H1 (cell line): ENCODE measurements around the gene GDAP2. TPM values are rescaled to one million over a fixed set of nuclear protein-coding genes. Genes with fewer than 3 reads are reported as not detected.

Experiments
- CTCF ChIA-PET: fragments of 300-600 bp; sonication (Branson Sonifier 250); formaldehyde crosslinking; loops from one replicate; lab custom pipeline; 2021; ENCODE audit not compliant: partially characterized antibody; lab: Charles Lee
- POLR2A ChIA-PET: fragments of 300-600 bp; sonication (Branson Sonifier 250); formaldehyde crosslinking; loops from one replicate; lab custom pipeline; 2021; ENCODE audit warnings: inconsistent platforms; ENCODE audit not compliant: partially characterized antibody; lab: Charles Lee
- DNase-seq, 2 experiments: peaks; one replicate each; pipeline versions ENCODE4 v3.0.0 to v3.0.0-alpha.2; 2010 to 2022; ENCODE audit warnings: low spot score in 2 of 2, low read depth in 1 of 2, mixed read lengths in 1 of 2
- FAIRE-seq: peaks from 2 replicates; lab custom pipeline; 2011; peaks lifted over from hg19 to GRCh38; lab: Jason Lieb, UNC
- H2AFZ ChIP-seq: 2 replicates; pipeline ENCODE4 v1.8.1; 2012; ENCODE audit warnings: low read length, inconsistent platforms
- H2AK5ac ChIP-seq: 2 replicates; pipeline ENCODE4 v1.6.1; 2013; ENCODE audit warnings: low read depth, low read length
- H2BK120ac ChIP-seq: replicated peaks from 2 replicates; pipeline ENCODE3; 2013; ENCODE audit warnings: low read depth, low read length, inconsistent platforms
- H2BK12ac ChIP-seq: 2 replicates; pipeline ENCODE4 v1.6.1; 2013; ENCODE audit warnings: low read depth, low read length
- H2BK15ac ChIP-seq: 2 replicates; pipeline ENCODE4 v1.6.1; 2013; ENCODE audit warnings: low read length
- H2BK20ac ChIP-seq: 2 replicates; pipeline ENCODE4 v1.6.1; 2013; ENCODE audit warnings: low read length
- H2BK5ac ChIP-seq: 2 replicates; pipeline ENCODE4 v1.6.1; 2013; ENCODE audit warnings: low read depth, low read length
- H3K14ac ChIP-seq: 2 replicates; pipeline ENCODE4 v1.6.1; 2013; ENCODE audit warnings: inconsistent platforms; ENCODE audit not compliant: insufficient read length
- H3K18ac ChIP-seq: 2 replicates; pipeline ENCODE4 v1.6.1; 2013; ENCODE audit warnings: low read length; ENCODE audit errors: extremely low read depth
- H3K23ac ChIP-seq: 2 replicates; pipeline ENCODE4 v1.6.1; 2013; ENCODE audit warnings: inconsistent platforms; ENCODE audit not compliant: insufficient read length
- H3K23me2 ChIP-seq: 2 replicates; pipeline ENCODE4 v1.6.1; 2013; ENCODE audit warnings: low read depth, low read length
- H3K27ac ChIP-seq: 2 replicates; pipeline ENCODE4 v1.6.1; 2011; ENCODE audit warnings: low read depth, low read length, inconsistent platforms
- H3K27me3 ChIP-seq, 4 experiments: replicated peaks in 1 of 4; 1 replicate in 1 of 4; 2 replicates in 3 of 4; pipeline versions ENCODE4 v1.6.1 to v1.8.1; 2011 to 2013; ENCODE audit warnings: low read length in 3 of 4, mild to moderate bottlenecking in 3 of 4, inconsistent platforms in 2 of 4, mixed read lengths in 2 of 4, moderate library complexity in 1 of 4; ENCODE audit not compliant: control insufficient read depth in 3 of 4, insufficient read depth in 3 of 4; ENCODE audit errors: extremely low read depth in 1 of 4
- H3K36me3 ChIP-seq, 4 experiments: 2 replicates each; pipeline versions ENCODE4 v1.6.1 to v1.8.1; 2011 to 2013; ENCODE audit warnings: mild to moderate bottlenecking in 4 of 4, low read length in 3 of 4, moderate library complexity in 2 of 4, control low read depth in 1 of 4, inconsistent platforms in 1 of 4; ENCODE audit not compliant: insufficient read depth in 4 of 4, control insufficient read depth in 2 of 4
- H3K4ac ChIP-seq: replicated peaks from 2 replicates; pipeline ENCODE3; 2013; ENCODE audit warnings: low read length, low read depth, mixed read lengths, inconsistent platforms; ENCODE audit not compliant: insufficient read length
- H3K4me1 ChIP-seq, 4 experiments: replicated peaks in 1 of 4; 1 replicate in 1 of 4; 2 replicates in 3 of 4; pipeline versions ENCODE4 v1.6.1 to v1.8.1; 2011 to 2013; ENCODE audit warnings: low read length in 3 of 4, inconsistent platforms in 2 of 4, mixed read lengths in 1 of 4; ENCODE audit not compliant: insufficient read depth in 4 of 4, control insufficient read depth in 3 of 4
- H3K4me2 ChIP-seq, 2 experiments: 2 replicates each; pipeline versions ENCODE4 v1.6.1 to v1.8.1; 2011 to 2013; ENCODE audit warnings: low read depth in 2 of 2, low read length in 2 of 2, control low read depth in 1 of 2, inconsistent platforms in 1 of 2, mild to moderate bottlenecking in 1 of 2; ENCODE audit not compliant: insufficient read depth in 1 of 2
- H3K4me3 ChIP-seq, 4 experiments: fragments of 200-600, 300-600 bp in 1 of 4; sonication (generic), shearing (Covaris generic), sonication (Bioruptor Twin) in 1 of 4; 2 replicates each; pipeline versions ENCODE4 v1.5.1 to v1.8.1; 2011 to 2016; ENCODE audit warnings: low read length in 4 of 4, low read depth in 3 of 4, control low read depth in 2 of 4, inconsistent platforms in 2 of 4, mild to moderate bottlenecking in 2 of 4, mixed read lengths in 1 of 4, moderate library complexity in 1 of 4; ENCODE audit not compliant: insufficient read depth in 2 of 4; ENCODE audit errors: extremely low read depth in 1 of 4
- H3K56ac ChIP-seq: replicated peaks from 2 replicates; pipeline ENCODE3; 2013; ENCODE audit warnings: low read depth, mild to moderate bottlenecking, mixed read lengths, low read length, inconsistent platforms; ENCODE audit not compliant: insufficient read length
- H3K79me1 ChIP-seq: 2 replicates; pipeline ENCODE4 v1.6.1; 2013; ENCODE audit warnings: low read depth, low read length, control low read depth
- H3K79me2 ChIP-seq, 2 experiments: 2 replicates each; pipeline versions ENCODE4 v1.6.1 to v1.8.1; 2012 to 2013; ENCODE audit warnings: low read length in 2 of 2, mild to moderate bottlenecking in 2 of 2, inconsistent platforms in 1 of 2; ENCODE audit not compliant: insufficient read depth in 2 of 2, control insufficient read depth in 1 of 2
- H3K9ac ChIP-seq, 4 experiments: replicated peaks in 1 of 4; 1 replicate in 1 of 4; 2 replicates in 3 of 4; pipeline versions ENCODE4 v1.6.1 to v1.8.1; 2011 to 2013; ENCODE audit warnings: low read depth in 3 of 4, low read length in 3 of 4, control low read depth in 2 of 4, mild to moderate bottlenecking in 2 of 4, moderate library complexity in 2 of 4, inconsistent platforms in 1 of 4; ENCODE audit errors: extremely low read depth in 1 of 4
- H3K9me3 ChIP-seq, 2 experiments: 2 replicates each; pipeline versions ENCODE4 v1.6.1 to v1.8.1; 2012 to 2013; ENCODE audit warnings: mild to moderate bottlenecking in 2 of 2, moderate library complexity in 2 of 2, control low read depth in 1 of 2, inconsistent platforms in 1 of 2, low read depth in 1 of 2, low read length in 1 of 2, mixed read lengths in 1 of 2; ENCODE audit not compliant: insufficient read depth in 2 of 2
- H4K20me1 ChIP-seq, 2 experiments: replicated peaks in 1 of 2; 2 replicates each; pipeline versions ENCODE3 to v1.8.1; 2011 to 2013; ENCODE audit warnings: inconsistent platforms in 2 of 2, low read length in 2 of 2, mild to moderate bottlenecking in 1 of 2; ENCODE audit not compliant: insufficient read depth in 2 of 2, control insufficient read depth in 1 of 2
- H4K5ac ChIP-seq: 2 replicates; pipeline ENCODE4 v1.6.1; 2013; ENCODE audit warnings: low read length, low read depth, mixed read lengths, inconsistent platforms; ENCODE audit not compliant: insufficient read length
- H4K8ac ChIP-seq: 2 replicates; pipeline ENCODE4 v1.8.0; 2013; ENCODE audit warnings: mild to moderate bottlenecking, moderate library complexity, low read length, inconsistent platforms; ENCODE audit not compliant: insufficient read depth; ENCODE audit errors: extremely low read depth
- H4K91ac ChIP-seq: replicated peaks from 2 replicates; pipeline ENCODE3; 2013; ENCODE audit warnings: low read length, mixed read lengths, inconsistent platforms; ENCODE audit not compliant: insufficient read length
- ASH2L ChIP-seq: fragments of 200-600, 300-600 bp; sonication (generic); IDR thresholded peaks from one replicate; pipeline ENCODE4 v1.7.1; 2017; ENCODE audit warnings: low read length
- BACH1 ChIP-seq: IDR thresholded peaks from 2 replicates; pipeline ENCODE4 v1.6.1; 2012; ENCODE audit warnings: low read length, improper control_type of control experiment
- BRCA1 ChIP-seq: IDR thresholded peaks from 2 replicates; pipeline ENCODE4 v1.6.1; 2012; ENCODE audit warnings: low read depth, low read length, improper control_type of control experiment
- CBX5 ChIP-seq: fragments of 300-800, 300-1000 bp; sonication (generic); IDR thresholded peaks from 2 replicates; pipeline ENCODE4 v1.7.1; 2016; ENCODE audit warnings: antibody characterized with exemption, low read length, low read depth
- CBX8 ChIP-seq: fragments of 300-800, 300-1000 bp; sonication (generic); IDR thresholded peaks from 2 replicates; pipeline ENCODE4 v1.7.1; 2016; ENCODE audit warnings: low read depth, low read length, borderline replicate concordance
- EZH2 ChIP-seq: fragments of 200-600 bp; sonication (generic); IDR thresholded peaks from 2 replicates; pipeline ENCODE4 v1.7.1; 2012; ENCODE audit warnings: low read depth, mild to moderate bottlenecking, moderate library complexity, low read length, inconsistent platforms; ENCODE audit not compliant: severe bottlenecking
- HDAC2 ChIP-seq, 2 experiments: fragments of 300-600 bp in 1 of 2; sonication (generic) in 1 of 2; IDR thresholded peaks; 2 replicates each; pipeline ENCODE4 v1.6.1; 2011 to 2012; ENCODE audit warnings: low read depth in 2 of 2, low read length in 2 of 2, mild to moderate bottlenecking in 2 of 2, moderate library complexity in 2 of 2, borderline replicate concordance in 1 of 2, inconsistent platforms in 1 of 2
- KDM1A ChIP-seq: fragments of 200-600, 300-600 bp; sonication (generic); IDR thresholded peaks from 2 replicates; pipeline ENCODE4 v1.7.1; 2016; ENCODE audit warnings: mild to moderate bottlenecking, low read length, borderline replicate concordance
- KDM4A ChIP-seq: IDR thresholded peaks from one replicate; pipeline ENCODE4 v1.7.1; 2012; ENCODE audit warnings: low read depth, mild to moderate bottlenecking, moderate library complexity, low read length, inconsistent platforms; ENCODE audit not compliant: severe bottlenecking
- POLR2A ChIP-seq, 2 experiments: IDR thresholded peaks; 1 replicate in 1 of 2; 2 replicates in 1 of 2; pipeline ENCODE4 v1.6.1; 2011; ENCODE audit warnings: low read depth in 2 of 2, low read length in 2 of 2, mild to moderate bottlenecking in 2 of 2; ENCODE audit errors: control extremely low read depth in 1 of 2
- RAD21 ChIP-seq, 2 experiments: IDR thresholded peaks in 1 of 2; conservative IDR thresholded peaks in 1 of 2; 2 replicates each; pipeline ENCODE4 v1.6.1; 2011; ENCODE audit warnings: low read depth in 2 of 2, low read length in 2 of 2, improper control_type of control experiment in 1 of 2, inconsistent platforms in 1 of 2, mild to moderate bottlenecking in 1 of 2, moderate library complexity in 1 of 2
- RFX5 ChIP-seq: IDR thresholded peaks from 2 replicates; pipeline ENCODE4 v1.6.1; 2011; ENCODE audit warnings: low read depth, low read length, improper control_type of control experiment, borderline replicate concordance
- SAP30 ChIP-seq: fragments of 300-600 bp; sonication (generic); IDR thresholded peaks from 2 replicates; pipeline ENCODE4 v1.7.1; 2012; ENCODE audit warnings: low read length, moderate library complexity, mild to moderate bottlenecking, inconsistent platforms; ENCODE audit not compliant: insufficient read depth, insufficient replicate concordance
- SIRT6 ChIP-seq: IDR thresholded peaks from one replicate; pipeline ENCODE4 v1.7.1; 2012; ENCODE audit warnings: low read length, inconsistent platforms
- TBP ChIP-seq: IDR thresholded peaks from 2 replicates; pipeline ENCODE4 v1.6.1; 2011; ENCODE audit warnings: low read depth, low read length, improper control_type of control experiment
- WGBS, 2 experiments: shearing (Covaris generic) in 1 of 2; methylation state at CpG; one replicate each; pipeline versions ENCODE4 v1.1.6 to v1.1.7; 2013 to 2015; ENCODE audit warnings: low lambda C conversion rate in 2 of 2, mixed read lengths in 2 of 2, inconsistent platforms in 1 of 2, low coverage in 1 of 2, missing lambda C conversion rate in 1 of 2; ENCODE audit not compliant: insufficient replicate concordance in 2 of 2, insufficient coverage in 1 of 2, insufficient read length in 1 of 2; ENCODE audit errors: extremely low coverage in 1 of 2, missing lambda C conversion rate in 1 of 2; 5-methylcytosine and 5-hydroxymethylcytosine counted together
- polyA plus RNA-seq, 7 experiments: library from polyadenylated mRNA; depleted of rRNA in 3 of 7; stranded (reverse) in 5 of 7; unstranded in 2 of 7; fragments of >200 nt in 5 of 7; fragments of 200-250 nt in 2 of 7; gene quantifications; 1 replicate in 5 of 7; 2 replicates in 1 of 7; 4 replicates in 1 of 7; pipeline versions ENCODE4 v1.2.1 to v1.2.3, GENCODE V29; 2011 to 2013; ENCODE audit warnings: missing spikeins in 2 of 7, mixed read lengths in 2 of 7
- total RNA-seq: library from RNA; stranded (reverse); fragmentation: NEBNext Ultra II Directional; extraction: Animal tissue kit (Norgen Biotek cat#: 25700); gene quantifications from 2 replicates; pipeline ENCODE4 v1.2.1, GENCODE V29; 2021

Gene GDAP2
- total and polyA plus RNA-seq, 2 of the 8 experiments (the other 6 are each of a cell fraction or from before 2014, with no cell fraction given): 8.6 to 27.8 TPM

GRCh38 chr1:117857418-117857817 lies 72.0 kb downstream of the GDAP2 start:
- no peaks in the 10 kb centered on the region for H4K20me1 ChIP-seq
- no peak overlapping the region for H4K91ac ChIP-seq
- no peaks in the 10 kb centered on the region for H3K23me2 ChIP-seq
- no peak overlapping the region for H3K14ac ChIP-seq
- H3K27ac ChIP-seq: no peak overlapping the region
- H2BK5ac ChIP-seq: no peak overlapping the region
- H3K4me3 ChIP-seq: no peak overlapping the region
- H3K4me2 ChIP-seq: no peak overlapping the region
- H3K36me3 ChIP-seq: no peaks in the 10 kb centered on the region
- H3K9ac ChIP-seq: no peak overlapping the region
- POLR2A ChIA-PET: no interaction called here
- H2AK5ac ChIP-seq: no peak overlapping the region
- H3K4me1 ChIP-seq: no peaks in the 10 kb centered on the region
- 85% methylated on average over 3 of the region's 3 CpGs; no CpG with 5 or more reads in 1 of the 2 experiments for WGBS, 2 experiments
- CTCF ChIA-PET: no interaction called here
- no peak overlapping the region for H2BK15ac ChIP-seq
- H3K79me1 ChIP-seq: no peaks in the 10 kb centered on the region
- no peak overlapping the region for H4K5ac ChIP-seq
- H2BK12ac ChIP-seq: no peak overlapping the region
- H2BK20ac ChIP-seq: no peak overlapping the region
- peaks cover 0 to 1% (median 0%) of the 10 kb centered on the region in 4 experiments; a peak in 1 of 7 replicates for H3K27me3 ChIP-seq
- H3K4ac ChIP-seq: no peak overlapping the region
- no peak overlapping the region for H3K56ac ChIP-seq
- no peak overlapping the region for H4K8ac ChIP-seq
- no peak overlapping the region for H2BK120ac ChIP-seq
- DNase-seq (no peak), FAIRE-seq (no peak)
- no peaks in the 10 kb centered on the region for H3K9me3 ChIP-seq
- no peak overlapping the region for H3K23ac ChIP-seq
- no peak overlapping the region for H3K18ac ChIP-seq
- no peak overlapping the region for H2AFZ ChIP-seq
- no peaks in the 10 kb centered on the region for H3K79me2 ChIP-seq
- TF ChIP-seq RAD21 (IDR thresholded peaks at IDR 0.05 in 1 of 2, conservative IDR thresholded peaks at IDR 0.05 in 1 of 2; ENCODE audit: low read depth in 2 of 2, low read length in 2 of 2) (no peak), RFX5 (no peak), SIRT6 (no peak), KDM1A (no peak), SAP30 (no peak), ASH2L (no peak), BRCA1 (no peak), TBP (no peak), POLR2A (IDR thresholded peaks at IDR 0.05; ENCODE audit: control extremely low read depth in 1 of 2, low read depth in 2 of 2, low read length in 2 of 2) (no peak), KDM4A (no peak), BACH1 (no peak), CBX5 (no peak), HDAC2 (IDR thresholded peaks at IDR 0.05; ENCODE audit: borderline replicate concordance in 1 of 2, low read depth in 2 of 2, low read length in 2 of 2) (no peak), EZH2 (no peak), CBX8 (no peak)
